Measurements from ENCODE around the gene RNF121. TPM values are rescaled to one million over a fixed set of nuclear protein-coding genes. Genes with fewer than 3 reads are reported as not detected.

Gene RNF121
- total RNA-seq, 1 donor from 2014 or later, result 65.4 TPM

- Mint-ChIP-seq H3K27ac (no peak overlapping the region), H3K27me3 (no peaks in the 10 kb centered on the region), H3K36me3 (ENCODE audit: low read depth) (peaks cover 15% of the 10 kb centered on the region), H3K9me3 (no peaks in the 10 kb centered on the region), H3K4me3 (no peak overlapping the region), H3K4me1 (peaks cover 5% of the 10 kb centered on the region)
- intact Hi-C loops (cut with micrococcal nuclease), result loop anchor here (5.0 kb wide), 3 partner anchors 47 to 453 kb away; partner anchors contain the start of genes CLPB, LRRC51 and NUMA1
- no peak for DNase-seq
These were observed 50.8 kb downstream of the RNF121 start for GRCh38 chr11:71979602-71980001.

- H3K4me1 Mint-ChIP-seq, result peaks cover 4% of the 10 kb centered on the region
- H3K27me3 Mint-ChIP-seq, result no peaks in the 10 kb centered on the region
- H3K9me3 Mint-ChIP-seq, result no peaks in the 10 kb centered on the region
- H3K4me3 Mint-ChIP-seq, result no peak overlapping the region
- peaks cover 17% of the 10 kb centered on the region for H3K36me3 Mint-ChIP-seq (ENCODE audit: low read depth)
- intact Hi-C loops (cut with micrococcal nuclease), result no loop called here
- no peak for DNase-seq
- no peak overlapping the region for H3K27ac Mint-ChIP-seq
These were observed 57.3 kb downstream of the RNF121 start for GRCh38 chr11:71986131-71986530.

- H3K9me3 Mint-ChIP-seq, result no peaks in the 10 kb centered on the region
- no peak overlapping the region for H3K4me3 Mint-ChIP-seq
- H3K27ac Mint-ChIP-seq, result no peak overlapping the region
- H3K27me3 Mint-ChIP-seq, result no peaks in the 10 kb centered on the region
- no peak for DNase-seq
- intact Hi-C loops (cut with micrococcal nuclease), result no loop called here
- H3K36me3 Mint-ChIP-seq (ENCODE audit: low read depth), result peaks cover 19% of the 10 kb centered on the region
- peaks cover 9% of the 10 kb centered on the region for H3K4me1 Mint-ChIP-seq
These were observed 58.7 kb downstream of the RNF121 start for GRCh38 chr11:71987521-71987920.

- no peak for DNase-seq
- no peaks in the 10 kb centered on the region for H3K27me3 Mint-ChIP-seq
- no peak overlapping the region for H3K4me3 Mint-ChIP-seq
- intact Hi-C loops (cut with micrococcal nuclease), result no loop called here
- no peak overlapping the region for H3K27ac Mint-ChIP-seq
- H3K36me3 Mint-ChIP-seq (ENCODE audit: low read depth), result peaks cover 21% of the 10 kb centered on the region
- H3K4me1 Mint-ChIP-seq, result peaks cover 11% of the 10 kb centered on the region
- H3K9me3 Mint-ChIP-seq, result no peaks in the 10 kb centered on the region
These were observed 59.2 kb downstream of the RNF121 start for GRCh38 chr11:71988050-71988449.

GRCh38 chr11:71990701-71991100, 61.9 kb downstream of the RNF121 start:
- Mint-ChIP-seq H3K36me3 (ENCODE audit: low read depth) (peaks cover 16% of the 10 kb centered on the region), H3K27me3 (no peaks in the 10 kb centered on the region), H3K9me3 (no peaks in the 10 kb centered on the region), H3K4me3 (no peak overlapping the region), H3K4me1 (peaks cover 11% of the 10 kb centered on the region), H3K27ac (no peak overlapping the region)
- intact Hi-C loops (cut with micrococcal nuclease), result no loop called here
- no peak for DNase-seq

GRCh38 chr11:71991494-71991893, 62.6 kb downstream of the RNF121 start:
- Mint-ChIP-seq H3K9me3 (no peaks in the 10 kb centered on the region), H3K27me3 (no peaks in the 10 kb centered on the region), H3K4me3 (no peak overlapping the region), H3K27ac (no peak overlapping the region), H3K4me1 (peaks cover 7% of the 10 kb centered on the region), H3K36me3 (ENCODE audit: low read depth) (peaks cover 12% of the 10 kb centered on the region)
- no peak for DNase-seq
- intact Hi-C loops (cut with micrococcal nuclease), result no loop called here

GRCh38 chr11:71992136-71992730, 63.4 kb downstream of the RNF121 start:
- Mint-ChIP-seq H3K4me3 (no peak overlapping the region), H3K9me3 (no peaks in the 10 kb centered on the region), H3K27me3 (no peaks in the 10 kb centered on the region), H3K36me3 (ENCODE audit: low read depth) (peaks cover 12% of the 10 kb centered on the region), H3K27ac (no peak overlapping the region), H3K4me1 (peaks cover 7% of the 10 kb centered on the region)
- intact Hi-C loops (cut with micrococcal nuclease), result no loop called here
- DNase-seq, result no peak

GRCh38 chr11:71994786-71995185, 65.9 kb downstream of the RNF121 start:
- H3K27me3 Mint-ChIP-seq, result no peaks in the 10 kb centered on the region
- H3K4me3 Mint-ChIP-seq, result no peak overlapping the region
- no peak for DNase-seq
- H3K36me3 Mint-ChIP-seq (ENCODE audit: low read depth), result peaks cover 24% of the 10 kb centered on the region
- intact Hi-C loops (cut with micrococcal nuclease), result no loop called here
- H3K27ac Mint-ChIP-seq, result no peak overlapping the region
- no peaks in the 10 kb centered on the region for H3K9me3 Mint-ChIP-seq
- peaks cover 25% of the 10 kb centered on the region for H3K4me1 Mint-ChIP-seq

GRCh38 chr11:71995726-71996291, 67.0 kb downstream of the RNF121 start:
- intact Hi-C loops (cut with micrococcal nuclease), result no loop called here
- Mint-ChIP-seq H3K36me3 (ENCODE audit: low read depth) (peaks cover 22% of the 10 kb centered on the region), H3K4me3 (no peak overlapping the region), H3K4me1 (peaks cover 26% of the 10 kb centered on the region), H3K27ac (no peak overlapping the region), H3K27me3 (no peaks in the 10 kb centered on the region), H3K9me3 (no peaks in the 10 kb centered on the region)
- no peak for DNase-seq

- Mint-ChIP-seq H3K36me3 (ENCODE audit: low read depth) (peaks cover 20% of the 10 kb centered on the region), H3K27me3 (no peaks in the 10 kb centered on the region), H3K4me1 (peaks cover 24% of the 10 kb centered on the region), H3K9me3 (no peaks in the 10 kb centered on the region), H3K27ac (no peak overlapping the region), H3K4me3 (no peak overlapping the region)
- intact Hi-C loops (cut with micrococcal nuclease), result no loop called here
- no peak for DNase-seq
These were observed 67.7 kb downstream of the RNF121 start for GRCh38 chr11:71996517-71996916.

- no peaks in the 10 kb centered on the region for H3K27me3 Mint-ChIP-seq
- intact Hi-C loops (cut with micrococcal nuclease), result no loop called here
- peaks cover 23% of the 10 kb centered on the region for H3K4me1 Mint-ChIP-seq
- DNase-seq, result no peak
- no peaks in the 10 kb centered on the region for H3K9me3 Mint-ChIP-seq
- H3K36me3 Mint-ChIP-seq (ENCODE audit: low read depth), result peaks cover 23% of the 10 kb centered on the region
- H3K27ac Mint-ChIP-seq, result no peak overlapping the region
- no peak overlapping the region for H3K4me3 Mint-ChIP-seq
These were observed 68.1 kb downstream of the RNF121 start for GRCh38 chr11:71996946-71997345.

GRCh38 chr11:71997594-71997993, 68.7 kb downstream of the RNF121 start:
- peaks cover 30% of the 10 kb centered on the region for H3K36me3 Mint-ChIP-seq (ENCODE audit: low read depth)
- no peak overlapping the region for H3K4me3 Mint-ChIP-seq
- intact Hi-C loops (cut with micrococcal nuclease), result no loop called here
- DNase-seq, result no peak
- H3K27ac Mint-ChIP-seq, result no peak overlapping the region
- H3K4me1 Mint-ChIP-seq, result peaks cover 22% of the 10 kb centered on the region
- no peaks in the 10 kb centered on the region for H3K27me3 Mint-ChIP-seq
- H3K9me3 Mint-ChIP-seq, result no peaks in the 10 kb centered on the region

- Mint-ChIP-seq H3K4me1 (peaks cover 21% of the 10 kb centered on the region), H3K27me3 (no peaks in the 10 kb centered on the region), H3K9me3 (no peaks in the 10 kb centered on the region), H3K4me3 (peak overlapping the region; percentile 78), H3K36me3 (ENCODE audit: low read depth) (peaks cover 31% of the 10 kb centered on the region), H3K27ac (peak overlapping the region; percentile 92)
- intact Hi-C loops (cut with micrococcal nuclease), result no loop called here
- no peak for DNase-seq
These were observed 69.2 kb downstream of the RNF121 start for GRCh38 chr11:71998061-71998460.

- Mint-ChIP-seq H3K27ac (peak within 1 kb of the TSS; percentile 92), H3K4me3 (peak within 1 kb of the TSS; percentile 78), H3K9me3 (no peaks in the 10 kb centered on the region), H3K27me3 (no peaks in the 10 kb centered on the region), H3K36me3 (ENCODE audit: low read depth) (peaks cover 34% of the 10 kb centered on the region), H3K4me1 (peaks cover 21% of the 10 kb centered on the region)
- DNase-seq, result peak; percentile 82
- intact Hi-C loops (cut with micrococcal nuclease), result loop anchor here (1.0 kb wide), 1 partner anchor 21 kb away; no protein-coding TSS in a partner anchor
These were observed 69.9 kb downstream of the RNF121 start, which contains the start of gene IL18BP for GRCh38 chr11:71998649-71999310. Gene IL18BP (plus strand): TSS chr11:71998909. CDS start chr11:71999985, 1,076 bp downstream.

All from activated CD4-positive, alpha-beta T cell treated with anti-CD3 and anti-CD28 coated beads, Interleukin-2, amount 10 ng/mL, durations not matched to agents 24 days and 14 days (primary cell).